ENCODE data around the gene FPR2.

DNA sequence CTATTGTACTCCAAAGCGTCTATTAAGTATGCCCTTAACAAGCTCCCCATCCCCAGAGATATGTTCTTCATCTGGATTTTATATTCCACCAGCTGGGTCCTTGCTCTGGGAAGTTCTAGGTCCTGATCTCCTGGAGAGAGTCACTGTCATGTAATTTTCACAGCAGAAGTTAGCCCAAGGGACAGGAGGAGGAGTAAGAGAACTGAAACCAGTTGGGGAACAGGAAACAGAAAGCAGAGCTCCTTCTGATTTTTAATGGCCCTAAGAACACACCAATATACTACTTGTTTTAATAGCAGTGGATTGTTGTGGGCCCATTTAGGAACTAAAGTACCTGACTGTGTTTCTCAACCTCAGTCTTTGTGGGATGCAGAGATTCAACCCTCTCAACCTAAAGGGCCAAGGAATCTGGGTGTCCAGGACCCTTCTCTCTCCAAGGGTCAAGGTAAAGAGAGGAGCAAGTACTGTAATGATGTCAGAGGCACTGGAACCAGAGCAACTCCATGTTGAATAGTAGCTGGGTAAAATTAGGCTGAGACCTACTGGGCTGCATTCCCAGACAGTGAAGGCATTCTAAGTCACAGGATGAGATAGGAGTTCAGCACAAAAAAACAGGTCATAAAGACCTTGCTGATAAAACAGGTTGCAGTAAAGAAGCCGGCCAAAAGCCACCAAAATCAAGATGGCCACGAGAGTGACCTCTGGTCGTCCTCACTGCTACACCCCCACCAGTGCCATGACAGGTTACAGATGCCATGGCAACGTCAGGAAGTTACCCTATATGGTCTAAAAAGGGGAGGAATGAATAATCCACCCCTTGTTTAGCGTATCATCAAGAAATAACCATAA is 25.9 kb downstream of the FPR2 start:
- TF ChIP-seq POLR2A (IDR thresholded peaks at IDR 0.05) = no peak
- TF ChIP-seq, protein P1, sequence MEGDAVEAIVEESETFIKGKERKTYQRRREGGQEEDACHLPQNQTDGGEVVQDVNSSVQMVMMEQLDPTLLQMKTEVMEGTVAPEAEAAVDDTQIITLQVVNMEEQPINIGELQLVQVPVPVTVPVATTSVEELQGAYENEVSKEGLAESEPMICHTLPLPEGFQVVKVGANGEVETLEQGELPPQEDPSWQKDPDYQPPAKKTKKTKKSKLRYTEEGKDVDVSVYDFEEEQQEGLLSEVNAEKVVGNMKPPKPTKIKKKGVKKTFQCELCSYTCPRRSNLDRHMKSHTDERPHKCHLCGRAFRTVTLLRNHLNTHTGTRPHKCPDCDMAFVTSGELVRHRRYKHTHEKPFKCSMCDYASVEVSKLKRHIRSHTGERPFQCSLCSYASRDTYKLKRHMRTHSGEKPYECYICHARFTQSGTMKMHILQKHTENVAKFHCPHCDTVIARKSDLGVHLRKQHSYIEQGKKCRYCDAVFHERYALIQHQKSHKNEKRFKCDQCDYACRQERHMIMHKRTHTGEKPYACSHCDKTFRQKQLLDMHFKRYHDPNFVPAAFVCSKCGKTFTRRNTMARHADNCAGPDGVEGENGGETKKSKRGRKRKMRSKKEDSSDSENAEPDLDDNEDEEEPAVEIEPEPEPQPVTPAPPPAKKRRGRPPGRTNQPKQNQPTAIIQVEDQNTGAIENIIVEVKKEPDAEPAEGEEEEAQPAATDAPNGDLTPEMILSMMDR (IDR thresholded peaks at IDR 0.05) = no peak
- TF ChIP-seq POLR2AphosphoS5 (IDR thresholded peaks at IDR 0.05) = no peak

All from stomach (tissue), 4 donors.